ENCODE results near the gene KLHL2.
"Not testable (repeated sequence)": the region's sequence is repeated elsewhere in the genome, so short reads cannot be mapped to it uniquely, and the experiment has no call there.

KLHL2 gene

DNA sequence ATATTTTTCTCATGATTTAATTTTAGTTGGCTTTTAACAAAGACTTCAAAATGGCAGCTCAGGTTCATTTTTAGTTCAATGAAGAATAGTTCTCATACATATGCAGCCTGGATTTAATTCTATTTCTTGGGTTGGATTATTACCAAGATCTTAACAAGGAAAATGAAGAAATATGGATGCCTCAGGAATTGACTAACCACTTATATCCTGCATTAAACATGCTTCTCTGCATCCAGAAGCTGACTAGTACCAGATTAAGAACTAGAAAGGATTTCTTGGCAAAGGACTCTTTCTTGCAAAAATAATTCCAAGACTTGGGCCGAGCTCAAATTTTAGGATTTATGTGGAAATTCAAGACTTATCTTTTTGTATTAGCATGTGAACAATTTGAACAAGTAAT, 5.6 kb upstream of the KLHL2 start:
- peak; percentile 86 for DNase-seq

- DNase-seq: no peak
These were observed 3.6 kb upstream of the KLHL2 start for GRCh38 chr4:165203541-165204461.

DNA sequence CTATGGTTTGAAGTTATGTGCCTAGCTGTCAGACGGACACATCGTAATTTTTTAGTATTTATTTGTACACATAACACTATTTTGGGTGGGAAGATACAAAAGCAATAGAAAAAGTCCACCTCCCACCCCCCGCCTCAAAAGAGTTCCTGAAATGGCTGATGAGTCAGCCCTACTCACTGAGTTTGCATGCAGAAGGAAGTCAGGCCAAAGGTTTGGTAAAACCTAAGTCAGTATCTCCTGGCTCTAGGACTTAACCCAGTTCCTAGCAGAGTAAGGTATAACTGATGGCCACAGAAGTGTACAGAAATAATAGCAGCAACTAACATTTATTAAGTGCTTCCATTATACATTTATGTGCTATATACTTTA, 2.9 kb upstream of the KLHL2 start:
- peak; percentile 52 for DNase-seq

DNA sequence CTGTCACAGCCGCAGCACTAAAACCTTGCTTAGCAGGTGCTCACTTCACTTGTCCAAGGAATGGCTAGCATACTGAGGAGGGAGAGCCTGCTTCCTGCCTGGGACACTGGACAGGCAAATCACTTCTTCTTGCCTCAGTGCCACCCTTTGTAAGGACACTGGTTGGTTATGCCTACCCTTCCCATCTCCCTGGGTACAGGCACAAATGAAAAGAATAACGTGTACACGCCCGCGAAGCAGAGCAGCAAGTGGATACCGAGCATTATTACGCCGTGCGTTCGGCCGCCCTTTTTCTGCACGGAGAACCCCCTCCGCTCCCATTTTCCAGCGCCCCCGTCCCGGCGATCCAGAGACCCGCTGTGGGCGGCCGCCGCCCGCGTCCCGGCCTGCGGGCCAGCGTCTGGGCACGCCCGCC, 338 bp upstream of the KLHL2 start:
- no peak for DNase-seq

DNA sequence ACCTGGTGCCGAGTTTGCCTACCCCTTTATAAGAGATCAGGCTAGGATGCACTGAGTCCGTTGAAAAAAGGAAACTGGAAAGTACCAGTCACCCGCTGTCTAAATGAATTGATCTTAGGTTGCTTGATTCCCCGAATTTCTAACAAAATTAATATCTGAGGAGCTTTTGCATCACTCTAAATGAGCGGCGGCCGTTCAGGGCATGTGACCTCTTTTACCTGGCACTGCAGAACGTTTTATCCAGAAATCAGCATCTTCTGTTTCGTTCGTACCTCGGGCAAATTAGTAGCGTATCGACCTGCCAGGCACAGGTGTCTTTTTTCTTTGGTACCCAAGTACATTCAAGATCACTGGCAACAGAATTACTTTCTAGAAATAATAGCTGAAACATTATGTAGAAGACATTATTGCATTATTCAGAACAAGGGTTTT, 876 bp downstream of the KLHL2 start:
- DNase-seq: no peak

DNA sequence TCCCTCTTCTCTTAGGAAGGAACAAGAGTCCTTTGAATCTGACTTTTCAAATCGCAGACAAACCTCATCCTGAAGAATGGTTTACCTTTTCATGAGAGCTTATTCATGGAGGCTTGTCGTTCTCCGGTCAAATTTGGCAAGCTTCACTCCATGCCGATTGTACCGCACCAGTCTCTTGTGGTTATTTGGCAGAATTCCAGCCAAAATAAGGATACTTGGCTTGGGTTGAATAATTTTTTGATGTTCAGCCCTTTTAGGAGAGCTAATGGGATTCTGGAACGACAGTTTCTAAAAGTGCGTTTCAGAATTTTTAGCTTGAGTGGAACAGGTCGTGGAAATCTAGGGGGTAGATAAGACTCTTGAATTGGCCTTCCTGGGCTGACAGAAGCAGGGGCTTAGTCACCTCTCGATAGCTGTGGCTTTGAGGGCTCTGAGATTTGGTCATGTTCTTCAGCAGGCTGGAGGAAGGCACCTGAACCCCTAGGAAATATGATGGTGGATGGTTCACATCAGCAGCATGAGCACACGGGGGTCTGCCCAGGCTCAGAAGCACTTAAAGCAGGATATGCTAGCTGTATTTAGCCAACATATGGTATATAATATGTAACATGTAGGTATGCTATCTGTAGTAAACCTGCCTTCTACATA, 1.5 kb downstream of the KLHL2 start:
- DNase-seq: no peak

GRCh38 chr4:165209796-165210195, 2.4 kb downstream of the KLHL2 start:
- no peak for DNase-seq

GRCh38 chr4:165210566-165210965, 3.2 kb downstream of the KLHL2 start:
- DNase-seq: no peak

- not testable (repeated sequence) for DNase-seq
These were observed 5.3 kb downstream of the KLHL2 start for GRCh38 chr4:165212647-165213046.

GRCh38 chr4:165213404-165213803, 6.0 kb downstream of the KLHL2 start:
- DNase-seq: not testable (repeated sequence)

DNA sequence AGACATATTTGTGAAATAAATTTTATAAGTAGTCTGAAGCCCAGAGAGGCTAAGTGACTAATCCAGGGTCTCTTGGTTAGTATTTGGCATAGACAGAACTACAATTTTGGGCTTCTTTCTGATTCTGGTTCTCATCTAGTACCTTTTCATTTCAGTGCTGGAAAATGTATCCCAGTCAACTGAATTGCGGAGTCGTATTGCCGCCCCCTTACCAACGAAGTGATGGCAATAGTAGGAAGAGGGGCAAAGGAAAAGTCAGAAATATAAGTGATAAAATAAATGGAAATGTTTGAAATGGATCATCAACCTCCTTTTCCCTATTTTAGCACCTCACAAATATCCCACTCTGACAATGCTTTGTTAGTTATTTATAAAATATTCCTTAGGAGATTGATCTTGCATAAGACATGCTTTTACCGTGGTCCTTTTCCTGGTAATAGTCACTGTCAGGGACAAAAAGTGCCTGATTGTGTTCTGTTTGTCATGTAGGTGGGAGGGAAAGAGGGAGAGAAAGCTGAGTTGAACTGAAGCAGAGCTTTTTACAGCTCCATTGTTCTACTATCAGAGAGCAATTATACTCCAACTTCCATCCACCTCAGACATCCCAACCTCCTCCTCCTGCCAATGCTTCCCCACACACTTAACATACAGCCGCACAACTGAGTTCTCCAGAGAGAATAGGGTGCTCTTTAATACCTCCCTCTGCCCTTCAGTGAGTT, 6.8 kb downstream of the KLHL2 start:
- DNase-seq: not testable (repeated sequence)

DNA sequence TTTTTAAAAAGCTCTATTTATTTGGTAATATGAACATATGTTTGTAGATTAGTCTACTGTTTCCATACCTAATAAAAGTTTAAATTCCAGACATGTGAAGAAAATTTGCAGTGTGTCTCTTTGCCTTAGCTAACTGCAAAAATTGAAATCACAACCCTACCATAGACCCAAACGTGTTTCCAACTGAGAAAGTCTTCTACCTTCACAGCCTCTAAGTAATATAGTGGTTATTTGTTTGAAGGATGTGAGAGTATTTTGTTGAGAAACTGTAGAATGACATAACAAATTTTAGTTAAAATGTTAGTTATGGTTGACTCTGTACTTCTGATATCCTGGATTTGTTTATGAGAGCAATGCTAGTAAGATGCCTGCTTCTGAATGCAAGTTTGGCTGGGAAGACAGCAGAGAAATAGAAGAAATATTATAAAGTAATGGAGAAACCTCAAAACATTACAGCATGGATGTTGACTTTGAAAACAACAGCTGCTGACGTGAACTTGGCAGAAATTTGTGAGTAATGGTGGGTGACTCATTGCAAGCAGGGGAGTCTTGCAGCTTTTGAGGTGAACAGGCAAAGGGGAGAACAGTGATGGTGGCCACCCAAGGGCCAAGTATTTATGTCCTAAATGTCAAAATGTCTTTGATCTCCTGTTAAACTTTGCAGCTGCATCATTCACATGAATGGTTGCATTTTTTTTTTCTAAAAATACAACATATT, 7.8 kb downstream of the KLHL2 start:
- peak; percentile 84 for DNase-seq

GRCh38 chr4:165215761-165216487, 8.6 kb downstream of the KLHL2 start:
- DNase-seq: not testable (repeated sequence)

- DNase-seq: no peak
These were observed 10.0 kb downstream of the KLHL2 start for GRCh38 chr4:165217325-165217724.

DNA sequence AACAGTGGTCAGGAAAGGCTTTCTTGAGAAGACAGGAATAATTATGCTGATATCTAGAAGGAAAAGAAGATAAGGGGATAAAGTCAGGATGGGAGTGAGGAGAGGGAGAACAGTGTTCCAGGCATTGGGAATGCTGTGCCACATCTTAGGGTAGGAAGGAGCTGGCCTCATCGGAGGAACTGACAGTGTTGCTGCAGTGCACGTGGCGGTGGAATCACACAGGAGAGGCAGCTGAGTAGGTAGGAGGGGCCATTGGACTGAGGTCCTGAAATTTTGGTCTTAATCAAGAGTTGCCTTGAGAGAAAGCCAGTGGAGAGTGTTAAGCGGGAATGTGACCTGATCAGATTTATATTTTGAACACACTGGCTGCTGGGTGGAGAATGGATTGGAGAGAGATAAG, 13.9 kb downstream of the KLHL2 start:
- DNase-seq: not testable (repeated sequence)

GRCh38 chr4:165221993-165222650, 14.8 kb downstream of the KLHL2 start:
- not testable (repeated sequence) for DNase-seq

- DNase-seq: no peak
These were observed 15.3 kb downstream of the KLHL2 start for GRCh38 chr4:165222651-165222994.

DNA sequence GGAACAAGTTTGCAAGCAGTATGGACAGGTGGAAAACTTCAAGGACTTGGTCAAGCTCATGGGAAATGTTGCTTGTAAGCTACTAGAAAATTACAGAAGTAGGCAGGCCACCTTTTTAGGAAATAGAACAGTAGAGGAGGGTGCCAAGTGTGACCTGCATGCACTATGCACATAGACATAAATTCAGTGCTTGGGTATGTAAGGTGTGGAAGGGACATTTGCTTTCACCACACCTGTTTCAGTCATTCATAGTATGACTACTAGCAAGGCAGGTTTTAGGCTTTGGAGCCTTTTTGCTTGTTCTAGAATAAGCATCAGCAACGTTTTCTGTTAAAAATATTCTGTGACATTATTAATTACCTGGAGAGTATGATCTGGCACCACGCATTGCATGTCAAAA, 20.0 kb downstream of the KLHL2 start:
- not testable (repeated sequence) for DNase-seq

- not testable (repeated sequence) for DNase-seq
These were observed 22.3 kb downstream of the KLHL2 start for GRCh38 chr4:165229490-165230200.

- not testable (repeated sequence) for DNase-seq
These were observed 25.5 kb downstream of the KLHL2 start for GRCh38 chr4:165232623-165233433.

Measured in fibroblast of skin of abdomen (primary cell).